ENCODE data around the gene MAPRE2. TPM values are rescaled to one million over a fixed set of nuclear protein-coding genes. Genes with fewer than 3 reads are reported as not detected.

The MAPRE2 gene
- total RNA-seq, 1 donor from 2014 or later: 53.8 TPM

DNA sequence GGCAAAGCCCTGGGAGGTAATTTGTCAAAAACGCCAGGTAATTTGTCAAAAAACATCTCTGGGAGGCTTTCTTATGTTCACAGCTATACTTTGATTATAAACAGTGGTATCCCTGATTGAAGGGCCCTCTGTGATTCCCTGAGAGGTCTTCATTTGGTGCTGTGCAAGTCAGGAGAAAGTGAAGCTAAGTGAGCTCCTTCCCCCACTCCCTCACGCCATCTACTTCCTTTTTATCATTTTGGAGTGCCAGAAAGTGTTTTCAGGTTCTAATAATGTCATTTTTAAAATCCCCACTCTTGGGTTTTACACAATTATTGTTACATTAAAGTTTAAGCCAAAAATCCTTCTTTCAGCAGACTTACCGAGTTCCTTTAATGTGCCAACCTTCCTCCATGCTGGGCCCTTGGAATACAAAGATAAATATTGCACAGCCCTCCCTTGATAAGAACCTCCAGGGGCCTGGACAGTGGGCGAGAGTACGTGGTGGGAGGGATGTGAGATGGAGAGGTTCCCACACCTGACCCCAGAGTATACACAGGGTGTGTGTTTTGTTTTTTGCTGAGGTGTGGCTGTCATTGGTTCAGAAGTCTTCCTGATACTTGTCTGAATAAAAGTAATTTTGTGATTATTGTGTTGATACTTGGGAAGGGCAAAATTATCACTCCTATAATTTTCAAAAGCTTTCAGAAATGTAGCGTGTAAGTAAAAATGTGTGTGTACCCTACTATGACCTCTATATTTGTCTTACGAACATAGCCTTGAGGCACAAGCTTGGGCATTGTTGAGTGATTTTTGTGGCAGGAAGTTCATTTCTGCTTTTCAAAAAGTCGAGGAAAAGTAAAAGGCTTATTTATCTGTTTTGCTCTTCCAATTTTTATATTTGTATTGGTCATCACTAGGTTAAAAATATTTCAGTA lies 8.2 kb downstream of the MAPRE2 start:
- peaks cover 82% of the 10 kb centered on the region for H3K4me1 Mint-ChIP-seq
- peak; percentile 48 for ATAC-seq (ENCODE audit: low read depth)
- ChIA-PET POLR2A (interaction anchor here (0.6 to 3.6 kb wide), 4 partner anchors 9 to 33 kb away, joined by 3 to 58 read pairs (median 6); partner anchors contain the start of gene MAPRE2), CTCF (interaction anchor here (0.9 to 1.7 kb wide), 5 partner anchors 9 to 47 kb away, joined by 3 to 6 read pairs (median 5); partner anchors contain the start of gene MAPRE2)
- no peaks in the 10 kb centered on the region for H3K27me3 Mint-ChIP-seq
- TF ChIP-seq, protein P1, sequence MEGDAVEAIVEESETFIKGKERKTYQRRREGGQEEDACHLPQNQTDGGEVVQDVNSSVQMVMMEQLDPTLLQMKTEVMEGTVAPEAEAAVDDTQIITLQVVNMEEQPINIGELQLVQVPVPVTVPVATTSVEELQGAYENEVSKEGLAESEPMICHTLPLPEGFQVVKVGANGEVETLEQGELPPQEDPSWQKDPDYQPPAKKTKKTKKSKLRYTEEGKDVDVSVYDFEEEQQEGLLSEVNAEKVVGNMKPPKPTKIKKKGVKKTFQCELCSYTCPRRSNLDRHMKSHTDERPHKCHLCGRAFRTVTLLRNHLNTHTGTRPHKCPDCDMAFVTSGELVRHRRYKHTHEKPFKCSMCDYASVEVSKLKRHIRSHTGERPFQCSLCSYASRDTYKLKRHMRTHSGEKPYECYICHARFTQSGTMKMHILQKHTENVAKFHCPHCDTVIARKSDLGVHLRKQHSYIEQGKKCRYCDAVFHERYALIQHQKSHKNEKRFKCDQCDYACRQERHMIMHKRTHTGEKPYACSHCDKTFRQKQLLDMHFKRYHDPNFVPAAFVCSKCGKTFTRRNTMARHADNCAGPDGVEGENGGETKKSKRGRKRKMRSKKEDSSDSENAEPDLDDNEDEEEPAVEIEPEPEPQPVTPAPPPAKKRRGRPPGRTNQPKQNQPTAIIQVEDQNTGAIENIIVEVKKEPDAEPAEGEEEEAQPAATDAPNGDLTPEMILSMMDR (IDR thresholded peaks at IDR 0.05): no peak
- intact Hi-C loops (cut with micrococcal nuclease): loop anchor here (1.0 to 10.0 kb wide), 7 partner anchors 8 to 565 kb away; partner anchors contain the start of gene MAPRE2
- H3K36me3 Mint-ChIP-seq (ENCODE audit: low read depth): peaks cover 6% of the 10 kb centered on the region
- H3K9me3 Mint-ChIP-seq: no peaks in the 10 kb centered on the region
- DNase-seq: no peak
- peak overlapping the region; percentile 95 for H3K27ac Mint-ChIP-seq
- peak overlapping the region; percentile 71 for H3K4me3 Mint-ChIP-seq

DNA sequence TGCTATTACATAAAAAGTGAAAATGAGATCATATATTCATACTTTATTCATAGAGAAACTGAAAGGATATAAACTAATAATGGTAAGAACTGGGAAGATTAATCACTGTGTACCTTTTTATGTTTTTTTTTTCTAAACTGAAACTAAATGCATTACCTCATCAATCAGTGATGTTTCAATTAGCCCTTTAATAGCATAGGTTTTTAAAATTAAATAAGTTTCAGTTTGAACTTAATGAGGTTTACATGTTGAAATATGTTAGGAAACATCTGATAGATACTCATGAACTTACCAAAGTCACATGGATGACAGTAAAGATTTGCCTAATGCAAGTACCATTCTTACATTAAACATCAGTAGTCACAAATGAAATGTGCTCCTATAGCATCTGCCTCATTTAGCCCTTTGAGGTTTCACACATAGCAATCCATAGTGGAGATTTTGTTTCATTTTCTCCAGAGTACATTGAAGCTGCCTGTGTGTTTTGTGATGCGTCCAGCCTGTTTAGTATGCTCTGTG lies 8.9 kb downstream of the MAPRE2 start:
- DNase-seq (no peak), ATAC-seq (ENCODE audit: low read depth) (peak; percentile 41)
- peak overlapping the region; percentile 71 for H3K4me3 Mint-ChIP-seq
- peak overlapping the region; percentile 95 for H3K27ac Mint-ChIP-seq
- no peaks in the 10 kb centered on the region for H3K9me3 Mint-ChIP-seq
- peaks cover 79% of the 10 kb centered on the region for H3K4me1 Mint-ChIP-seq
- ChIA-PET POLR2A (interaction anchor here (1.0 to 3.6 kb wide), 2 partner anchors 10 to 20 kb away, joined by 4 to 58 read pairs; partner anchors contain the start of gene MAPRE2), CTCF (interaction anchor here (1.1 to 1.7 kb wide), 5 partner anchors 9 to 23 kb away, joined by 5 to 10 read pairs (median 6); partner anchors contain the start of gene MAPRE2)
- intact Hi-C loops (cut with micrococcal nuclease): loop anchor here (1.0 to 2.0 kb wide), 5 partner anchors 9 to 47 kb away; no protein-coding TSS in a partner anchor
- no peaks in the 10 kb centered on the region for H3K27me3 Mint-ChIP-seq
- H3K36me3 Mint-ChIP-seq (ENCODE audit: low read depth): peaks cover 11% of the 10 kb centered on the region
- TF ChIP-seq, protein P1 (IDR thresholded peaks at IDR 0.05): no peak

DNA sequence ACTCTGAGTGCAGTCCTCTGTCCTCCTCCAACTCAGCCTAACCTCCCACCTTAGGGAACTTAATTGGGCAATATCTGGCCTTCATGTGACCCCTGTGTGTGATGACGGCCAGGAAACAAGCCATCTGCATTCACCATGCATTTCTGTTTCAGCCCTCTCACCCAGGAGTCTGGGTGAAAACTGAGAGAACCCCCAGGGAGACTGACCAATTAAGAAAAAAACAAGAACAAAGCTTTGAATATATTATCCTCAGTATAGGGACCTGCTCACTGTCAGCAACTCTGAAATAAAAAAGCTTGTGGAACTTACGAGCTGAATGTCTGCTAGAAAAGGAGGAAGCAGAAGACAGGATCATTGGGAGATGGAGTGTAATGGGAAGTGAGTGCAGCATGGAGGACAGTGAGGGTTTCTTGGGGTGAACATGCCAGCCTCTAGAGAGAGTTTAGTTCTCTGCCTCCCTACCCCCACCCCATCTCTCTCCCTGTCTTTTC lies 9.5 kb downstream of the MAPRE2 start:
- H3K27me3 Mint-ChIP-seq: no peaks in the 10 kb centered on the region
- peaks cover 11% of the 10 kb centered on the region for H3K36me3 Mint-ChIP-seq (ENCODE audit: low read depth)
- H3K9me3 Mint-ChIP-seq: no peaks in the 10 kb centered on the region
- TF ChIP-seq, protein P1 (IDR thresholded peaks at IDR 0.05): no peak
- POLR2A ChIA-PET: interaction anchor here (1.0 to 3.6 kb wide), 4 partner anchors 9 to 21 kb away, joined by 4 to 58 read pairs (median 5); partner anchors contain the start of gene MAPRE2
- peak; percentile 18 for ATAC-seq (ENCODE audit: low read depth)
- intact Hi-C loops (cut with micrococcal nuclease): loop anchor here (1.0 to 2.0 kb wide), 5 partner anchors 9 to 46 kb away; no protein-coding TSS in a partner anchor
- CTCF ChIA-PET: interaction anchor here (1.1 to 1.7 kb wide), 3 partner anchors 10 to 24 kb away, joined by 5 to 10 read pairs (median 6); partner anchors contain the start of gene MAPRE2
- peak overlapping the region; percentile 71 for H3K4me3 Mint-ChIP-seq
- H3K27ac Mint-ChIP-seq: peak overlapping the region; percentile 95
- peaks cover 74% of the 10 kb centered on the region for H3K4me1 Mint-ChIP-seq
- DNase-seq: no peak

DNA sequence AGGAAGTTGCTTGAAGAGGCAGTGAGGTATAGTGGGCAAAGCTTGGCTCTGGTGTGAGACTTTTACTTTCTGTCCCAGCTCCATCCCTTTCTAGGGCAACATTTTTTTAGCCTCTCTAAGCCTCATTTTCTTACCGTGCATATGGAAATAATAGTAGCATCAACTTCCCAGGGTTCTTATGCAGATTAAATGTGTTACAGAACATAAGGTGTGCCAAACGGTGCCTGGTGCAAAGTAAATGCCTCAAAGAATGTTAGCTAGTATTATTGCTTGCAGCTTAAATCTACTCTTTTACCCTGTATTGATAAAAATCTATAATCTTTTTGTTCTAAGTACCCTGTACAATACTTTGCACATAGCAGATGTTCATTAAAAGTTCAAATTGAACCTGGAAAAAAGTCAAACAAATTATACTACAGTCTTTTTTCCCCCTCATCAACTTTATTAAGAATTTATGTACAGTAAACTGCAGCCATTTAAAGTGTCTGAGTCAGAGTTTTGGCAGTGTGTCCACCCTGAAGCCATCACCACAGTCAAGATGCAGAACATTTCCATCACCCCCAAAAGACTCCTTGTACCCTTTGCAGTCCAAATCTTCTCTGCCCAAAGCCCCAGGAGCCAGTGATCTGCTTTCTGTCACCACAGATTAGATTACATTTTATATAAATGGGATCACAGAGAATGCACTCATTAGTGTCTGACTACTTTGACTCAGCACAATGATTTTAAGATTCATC lies 10.6 kb downstream of the MAPRE2 start:
- TF ChIP-seq, protein P1 (IDR thresholded peaks at IDR 0.05): no peak
- CTCF ChIA-PET: interaction anchor here (0.9 to 1.6 kb wide), 2 partner anchors 22 to 92 kb away, joined by 3 to 10 read pairs; no protein-coding TSS in a partner anchor
- intact Hi-C loops (cut with micrococcal nuclease): loop anchor here (2.0 kb wide), 3 partner anchors 13 to 45 kb away; no protein-coding TSS in a partner anchor
- Mint-ChIP-seq H3K27me3 (no peaks in the 10 kb centered on the region), H3K9me3 (no peaks in the 10 kb centered on the region), H3K27ac (peak overlapping the region; percentile 95), H3K4me1 (peaks cover 67% of the 10 kb centered on the region), H3K4me3 (no peak overlapping the region), H3K36me3 (ENCODE audit: low read depth) (peaks cover 11% of the 10 kb centered on the region)
- POLR2A ChIA-PET: interaction anchor here (1.5 to 3.6 kb wide), 3 partner anchors 8 to 12 kb away, joined by 4 to 58 read pairs (median 6); partner anchors contain the start of gene MAPRE2
- no peak for DNase-seq
- no peak for ATAC-seq (ENCODE audit: low read depth)
